GM10847 (cell line): ENCODE data around the gene NLRP14.

Experiments used
- POLR2A ChIP-seq: IDR thresholded peaks from 2 replicates; pipeline ENCODE4 v1.6.1; 2011; ENCODE audit not compliant: insufficient read length; ENCODE audit errors: extremely low read depth

NLRP14 gene

DNA sequence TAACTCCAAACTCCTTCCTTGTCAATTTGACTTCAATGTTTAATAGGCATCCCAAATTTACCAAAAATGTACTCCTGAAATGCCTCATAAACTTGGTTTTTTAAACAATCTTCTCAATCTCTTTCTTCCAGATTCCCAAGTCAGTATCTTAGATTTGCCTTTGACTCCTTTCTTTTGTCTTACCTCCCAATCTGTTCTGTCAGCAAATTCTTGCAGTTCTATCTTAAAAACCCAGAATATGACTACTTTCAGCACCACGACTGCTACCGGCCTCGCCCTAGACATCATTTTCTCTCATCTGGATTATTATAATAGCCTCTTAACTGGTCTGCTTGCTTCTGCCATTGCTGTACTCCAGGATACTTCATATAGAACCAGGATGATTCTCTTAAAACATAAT lies 7.9 kb downstream of the NLRP14 start:
- TF ChIP-seq POLR2A: no peak

DNA sequence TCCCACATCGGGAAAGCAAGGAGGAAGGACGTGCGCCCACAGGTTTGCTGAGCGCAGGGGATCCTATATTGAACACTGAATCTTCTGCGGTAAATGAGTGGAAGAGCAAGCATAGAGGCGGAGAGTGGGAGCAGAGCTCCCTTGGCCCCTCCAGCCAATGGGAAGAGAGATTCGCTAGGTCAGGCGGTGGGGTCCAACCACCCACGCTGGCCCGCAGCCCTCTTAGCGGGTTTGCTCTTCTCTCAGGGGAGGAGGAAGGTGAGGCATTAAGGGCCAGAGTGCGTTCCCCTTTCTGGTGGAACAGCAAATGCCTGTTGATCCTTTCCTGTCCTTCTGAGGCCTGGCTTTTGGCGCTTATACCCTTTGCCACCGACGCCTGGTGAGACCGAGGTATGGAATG lies 10.6 kb downstream of the NLRP14 start:
- TF ChIP-seq POLR2A: no peak

DNA sequence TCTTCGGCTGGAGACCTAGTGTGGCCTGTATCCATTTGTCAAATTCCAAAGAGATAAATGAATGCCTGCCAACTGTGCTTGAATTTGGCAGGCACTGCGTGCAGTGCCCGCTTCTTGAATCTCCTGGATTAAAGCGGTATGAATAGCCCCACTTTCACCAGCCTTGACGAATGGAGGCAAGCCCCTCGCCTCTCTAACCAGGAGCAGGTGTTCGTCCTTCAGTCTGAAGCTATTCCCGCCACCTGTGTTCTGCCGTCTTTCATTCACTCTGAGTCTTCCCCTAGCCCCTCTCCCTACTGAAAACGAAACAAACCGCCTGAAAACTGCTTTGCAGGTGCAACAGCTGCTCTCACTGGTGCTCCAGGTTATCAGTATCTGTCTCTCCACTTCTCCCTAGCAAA lies 11.2 kb downstream of the NLRP14 start:
- no peak for TF ChIP-seq POLR2A

DNA sequence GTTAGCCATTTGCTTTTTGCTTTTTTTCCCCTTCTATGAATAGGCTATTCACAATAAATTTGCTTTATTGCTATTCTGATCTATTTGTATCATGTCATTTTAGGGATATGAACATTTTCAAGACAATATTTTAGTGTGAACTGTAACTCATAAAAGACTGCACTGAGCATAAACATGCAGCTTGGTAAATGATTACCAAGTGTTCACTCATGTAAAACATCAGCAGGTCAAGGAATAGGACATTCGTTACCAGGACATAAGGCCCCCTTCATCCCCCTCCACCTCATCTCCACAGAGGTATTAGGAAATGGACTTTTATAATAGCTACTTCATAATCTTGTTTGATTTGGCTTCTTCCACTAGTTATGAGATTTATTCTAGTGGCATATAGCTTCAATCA lies 12.4 kb downstream of the NLRP14 start:
- TF ChIP-seq POLR2A: no peak

DNA sequence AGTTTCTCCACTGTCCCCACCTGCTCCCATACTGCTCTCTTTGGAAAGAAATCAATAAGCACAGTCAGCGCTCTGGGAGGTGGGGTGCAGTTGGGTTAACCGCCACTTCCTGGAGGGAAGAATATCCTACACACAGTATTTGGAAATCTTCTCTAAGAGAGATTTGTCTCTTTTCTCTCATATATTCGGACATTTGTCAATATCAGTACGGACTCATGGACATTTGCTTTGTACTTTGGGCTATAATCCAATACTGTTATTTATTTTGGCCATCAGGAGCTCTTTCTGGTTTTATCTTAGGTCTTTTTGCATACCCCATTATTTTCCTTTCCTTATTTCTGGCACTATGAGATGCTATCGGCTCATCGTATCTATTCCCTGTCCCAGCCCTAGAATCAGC lies 13.7 kb downstream of the NLRP14 start:
- TF ChIP-seq POLR2A: no peak

DNA sequence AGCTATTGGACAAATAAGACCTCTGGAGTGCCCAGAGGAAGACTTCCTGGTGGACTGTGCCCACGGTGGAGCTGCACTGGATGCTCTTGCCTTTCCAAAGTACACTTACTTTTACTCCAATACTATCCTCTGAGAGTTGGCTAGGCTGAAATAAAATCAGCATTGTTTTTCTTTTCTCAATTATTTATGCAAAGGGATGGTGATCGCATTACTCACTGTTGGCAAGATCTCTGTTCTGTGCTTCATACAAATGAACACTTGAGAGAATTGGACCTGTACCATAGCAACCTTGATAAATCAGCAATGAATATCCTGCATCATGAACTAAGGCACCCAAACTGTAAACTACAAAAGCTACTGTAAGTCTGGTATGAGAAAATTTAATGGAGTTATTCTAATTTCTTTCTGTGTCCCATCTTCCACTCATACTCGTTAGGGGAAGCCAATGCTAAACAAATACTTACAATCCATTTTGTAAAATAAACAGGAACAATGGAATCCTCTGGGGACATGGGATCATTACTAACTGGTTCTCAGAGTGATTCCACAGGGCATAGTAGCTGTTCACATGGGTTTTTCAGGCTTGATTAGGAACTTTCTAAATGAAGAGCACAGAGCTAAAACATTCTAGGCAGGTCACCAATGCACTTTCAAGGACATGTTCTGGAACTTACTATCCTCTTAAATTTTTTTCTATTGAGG lies 26.3 kb downstream of the NLRP14 start:
- no peak for TF ChIP-seq POLR2A

DNA sequence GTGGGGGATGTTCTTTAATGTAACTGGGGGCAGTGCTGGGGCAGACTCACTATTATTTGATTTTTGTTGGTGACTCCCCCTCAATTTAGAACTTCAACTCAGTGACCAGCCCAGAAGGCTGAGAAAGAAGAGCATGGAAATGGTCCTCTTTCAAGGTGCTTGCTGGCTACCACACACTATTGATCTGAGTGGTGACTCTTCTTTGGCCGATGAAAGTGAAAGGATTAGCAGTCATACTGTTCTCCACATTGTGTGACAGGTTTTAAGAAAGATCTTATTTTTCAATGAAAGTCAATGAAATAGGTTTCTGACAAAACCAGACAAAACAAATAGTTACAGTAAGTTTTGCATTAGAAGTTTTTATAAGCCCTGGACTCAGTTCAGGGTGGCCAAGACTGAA lies 29.9 kb downstream of the NLRP14 start:
- no peak for TF ChIP-seq POLR2A

DNA sequence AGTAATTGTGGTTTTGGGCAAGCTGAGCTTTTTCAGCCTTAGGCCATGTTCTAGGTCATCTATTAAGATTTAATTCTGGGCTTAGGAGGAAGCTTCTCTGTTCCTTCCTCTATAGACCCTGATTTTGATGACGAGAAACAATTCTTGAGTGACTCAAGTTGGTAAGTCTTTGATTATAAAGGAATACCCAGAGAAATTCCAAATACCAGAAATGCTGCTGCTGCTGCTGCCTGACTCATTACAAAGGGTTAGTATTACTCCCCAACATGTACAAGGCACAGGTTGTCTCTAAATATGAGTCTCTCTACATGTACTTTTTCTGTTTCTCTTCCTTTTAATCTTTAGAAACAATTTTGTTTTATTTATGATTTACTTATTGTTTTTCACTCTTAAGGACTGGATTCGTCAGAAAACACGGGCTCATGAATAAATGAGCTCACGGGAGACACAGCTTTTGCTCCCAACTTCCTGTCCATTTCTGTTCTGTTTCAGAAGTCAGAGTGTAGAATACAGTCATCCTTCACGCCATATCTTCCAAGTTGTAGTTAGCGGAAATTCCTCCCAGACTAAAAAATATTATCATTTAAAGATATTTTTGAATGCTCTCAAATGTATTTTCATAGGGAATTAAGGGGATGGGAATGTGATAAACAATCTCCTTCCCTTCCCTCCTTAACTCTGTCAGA lies 36.7 kb downstream of the NLRP14 start:
- TF ChIP-seq POLR2A: no peak

DNA sequence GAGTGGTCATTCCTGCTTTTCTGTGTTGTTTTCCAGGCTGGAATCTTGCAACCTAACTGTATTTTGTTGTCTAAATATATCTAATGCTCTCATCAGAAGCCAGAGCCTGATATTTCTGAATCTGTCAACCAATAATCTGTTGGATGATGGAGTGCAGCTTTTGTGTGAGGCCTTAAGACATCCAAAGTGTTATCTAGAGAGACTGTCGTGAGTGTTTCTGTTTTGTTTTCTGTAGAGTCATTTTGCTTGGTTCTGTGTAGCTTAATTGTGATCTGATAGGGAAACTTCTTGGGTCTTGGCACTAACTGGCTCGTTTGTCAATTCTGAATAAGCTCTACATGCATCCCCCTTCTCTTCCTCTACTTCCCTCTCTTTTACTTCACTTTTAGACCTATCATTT lies 37.4 kb downstream of the NLRP14 start:
- TF ChIP-seq POLR2A: no peak

DNA sequence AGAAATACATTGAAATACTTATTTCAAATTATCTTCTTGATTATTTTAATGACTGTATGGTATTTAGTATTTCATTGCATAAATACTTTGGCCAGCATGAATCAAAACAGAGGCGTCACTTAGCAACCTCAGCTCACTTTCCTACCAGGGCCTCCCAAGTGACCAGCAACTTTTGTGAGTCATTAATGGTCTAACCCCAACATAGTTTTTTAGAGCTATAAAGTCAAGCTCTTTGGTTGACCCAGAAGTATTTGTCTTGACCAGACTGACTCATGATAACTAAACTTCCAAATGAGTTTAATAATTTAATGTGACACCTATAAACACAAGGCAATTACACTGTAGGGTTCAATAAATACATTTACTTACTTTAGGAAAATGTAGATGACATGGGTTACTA lies 40.6 kb downstream of the NLRP14 start:
- no peak for TF ChIP-seq POLR2A

DNA sequence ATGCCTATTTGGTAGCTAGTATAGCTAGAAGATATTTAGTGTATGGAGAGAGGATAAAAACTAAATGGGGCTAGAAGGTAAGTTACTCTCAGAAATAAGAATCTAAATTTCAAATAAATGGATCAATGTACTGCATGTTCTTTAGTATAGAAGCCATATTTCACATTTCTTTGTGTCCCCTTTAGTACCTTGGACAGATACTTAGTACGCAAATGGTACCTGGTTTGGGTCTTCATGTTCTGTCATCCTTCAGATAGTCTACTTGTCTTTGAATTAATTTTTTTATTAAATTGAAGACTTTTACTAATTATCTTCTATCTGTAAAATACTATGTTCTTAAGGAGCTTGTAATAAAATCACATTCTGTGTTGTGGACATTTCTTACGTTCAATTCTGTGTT lies 42.3 kb downstream of the NLRP14 start:
- no peak for TF ChIP-seq POLR2A

DNA sequence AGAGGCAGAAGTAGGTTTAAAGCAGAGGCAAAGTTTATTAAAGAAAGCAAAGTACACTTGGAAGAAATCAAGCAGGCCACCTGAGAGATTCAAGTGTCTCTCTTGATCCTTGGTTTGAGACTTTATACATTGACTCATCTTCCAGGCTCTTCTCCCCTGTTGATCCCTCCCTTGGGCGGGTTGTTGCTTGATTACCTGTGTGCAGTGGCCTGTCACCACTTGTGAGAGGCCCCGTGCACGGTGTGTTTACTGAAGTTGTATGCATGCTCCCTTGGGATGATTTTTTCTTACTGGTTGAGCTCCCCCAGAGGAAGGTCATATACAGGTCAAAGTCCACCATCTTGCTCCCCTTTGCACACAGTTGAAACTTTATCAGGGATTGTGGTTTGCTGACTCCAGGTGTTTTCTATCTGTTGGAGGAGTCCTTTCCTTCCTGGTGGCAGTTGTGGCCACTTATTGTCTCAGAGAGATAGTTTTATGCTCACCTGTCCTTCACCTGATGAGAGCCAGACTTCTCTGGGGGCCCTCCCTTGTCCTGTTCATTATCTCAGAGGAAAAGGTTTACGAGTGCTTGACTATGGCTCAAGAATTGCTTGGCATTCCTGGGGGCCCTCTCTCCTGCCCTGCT lies 52.2 kb downstream of the NLRP14 start:
- no peak for TF ChIP-seq POLR2A

DNA sequence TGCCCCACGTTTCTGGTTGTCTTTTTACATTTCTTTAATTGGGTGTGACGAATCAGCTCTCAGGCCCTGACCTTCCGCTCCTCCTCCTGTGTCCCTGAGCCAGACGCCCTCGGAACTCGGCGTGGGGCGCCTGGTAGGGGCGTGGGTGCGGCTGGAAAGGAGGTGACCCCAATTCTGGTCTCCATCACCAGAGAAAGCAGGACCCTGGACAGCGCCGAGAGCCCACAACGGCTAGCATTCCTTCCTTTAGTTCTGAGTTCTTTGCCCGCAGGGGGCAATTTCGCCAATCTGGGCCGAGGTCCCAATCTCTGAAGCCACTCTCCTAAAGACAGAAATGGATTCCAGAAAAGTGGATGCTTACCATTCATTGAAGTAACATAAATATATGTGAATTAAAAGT lies 56.8 kb downstream of the NLRP14 start:
- no peak for TF ChIP-seq POLR2A

DNA sequence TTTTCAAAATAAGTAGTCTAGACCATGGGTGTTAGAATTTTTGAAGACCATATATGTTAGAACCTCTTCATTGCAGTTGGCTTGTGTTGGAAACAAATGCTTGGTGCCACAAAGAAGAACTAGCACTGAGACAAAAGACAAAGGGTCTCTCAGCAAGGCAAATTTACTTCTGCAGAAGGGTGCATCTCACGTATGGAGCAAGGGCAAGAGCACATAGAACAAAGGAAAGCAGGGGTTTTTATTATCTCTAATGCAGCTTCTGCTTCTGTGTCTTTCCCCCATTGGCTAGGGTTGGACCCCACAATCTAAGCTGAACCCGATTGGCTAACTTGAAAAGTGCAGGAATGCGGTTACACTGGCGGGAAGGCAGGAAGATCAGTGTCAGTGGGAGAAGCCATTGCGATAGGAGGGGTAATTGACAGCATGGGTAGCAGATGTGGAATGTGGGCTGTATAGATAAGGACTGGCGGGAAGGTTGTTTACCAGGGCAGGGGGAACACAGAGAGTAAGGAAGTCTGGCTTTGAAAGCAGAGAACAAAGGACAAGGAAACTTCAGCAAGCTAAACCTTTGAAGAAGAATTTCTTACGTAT lies 59.4 kb downstream of the NLRP14 start:
- TF ChIP-seq POLR2A: no peak

DNA sequence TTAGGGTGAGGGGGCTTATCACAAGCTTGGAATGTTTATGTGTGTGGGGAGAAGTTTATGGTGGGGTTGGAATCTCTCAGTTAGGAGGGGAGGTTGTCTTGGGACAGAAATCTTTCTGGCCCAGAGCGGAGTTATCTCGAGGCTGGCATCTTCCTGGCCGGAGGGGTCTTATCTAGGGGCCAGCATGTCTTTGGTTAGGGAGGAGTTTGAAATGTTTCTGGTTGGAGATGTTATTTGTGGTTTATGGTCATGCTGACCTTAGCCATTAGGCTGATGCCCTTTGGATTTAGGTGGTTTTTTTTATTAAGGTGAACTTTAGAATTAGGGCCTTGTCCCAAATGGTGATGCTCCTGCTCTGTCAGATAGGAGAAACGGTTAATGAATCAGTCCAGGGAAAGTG lies 60.6 kb downstream of the NLRP14 start:
- TF ChIP-seq POLR2A: no peak

DNA sequence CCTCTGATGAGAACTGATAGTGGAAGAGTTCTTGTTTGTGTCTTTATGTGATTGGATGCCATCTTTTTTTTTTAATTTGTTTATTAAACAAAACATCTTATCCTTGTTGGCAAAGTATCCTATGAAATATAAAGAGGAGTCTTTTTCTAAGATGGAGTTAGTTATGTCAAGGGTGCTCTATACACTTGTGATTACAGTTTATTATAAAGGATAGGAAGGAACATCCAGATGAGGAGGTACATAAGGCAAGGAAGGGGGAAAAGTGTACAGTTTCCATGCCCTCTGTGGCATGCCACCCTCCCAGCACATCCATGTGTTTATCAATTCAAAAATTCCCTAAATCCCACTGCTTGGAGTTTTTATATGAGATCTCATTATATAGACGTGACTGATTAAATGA lies 61.2 kb downstream of the NLRP14 start:
- no peak for TF ChIP-seq POLR2A
